GM20000 (cell line): ENCODE measurements around the gene ADAMTS3.

ENCODE experiments used
- DNase-seq: peaks from one replicate; pipeline ENCODE4 v3.0.0; 2012; ENCODE audit warnings: low spot score
- CTCF ChIP-seq: IDR thresholded peaks from 2 replicates; pipeline ENCODE4 v1.5.1; 2012; ENCODE audit warnings: mild to moderate bottlenecking, control low read depth; ENCODE audit errors: extremely low read depth, missing control alignments

Gene ADAMTS3

GRCh38 chr4:72527038-72527646, 41.9 kb downstream of the ADAMTS3 start:
- no peak for TF ChIP-seq CTCF
- DNase-seq, result no peak

GRCh38 chr4:72525938-72526337, 43.1 kb downstream of the ADAMTS3 start:
- no peak for DNase-seq
- TF ChIP-seq CTCF, result no peak

GRCh38 chr4:72522440-72522839, 46.6 kb downstream of the ADAMTS3 start:
- TF ChIP-seq CTCF, result no peak
- DNase-seq, result no peak

- no peak for TF ChIP-seq CTCF
- no peak for DNase-seq
These were observed 55.8 kb downstream of the ADAMTS3 start for GRCh38 chr4:72513227-72513626.

GRCh38 chr4:72507860-72508419, 61.1 kb downstream of the ADAMTS3 start:
- DNase-seq, result no peak
- TF ChIP-seq CTCF, result no peak

GRCh38 chr4:72507167-72507566, 61.9 kb downstream of the ADAMTS3 start:
- no peak for DNase-seq
- TF ChIP-seq CTCF, result no peak

GRCh38 chr4:72505314-72505744, 63.7 kb downstream of the ADAMTS3 start:
- peak; percentile 29 for DNase-seq
- no peak for TF ChIP-seq CTCF
